GM21447 (cell line): Measurements from ENCODE around the gene LIN7A.

Source experiments
- ATAC-seq: cut with Tn5 transposase; IDR thresholded peaks from one replicate; pipeline ENCODE4 v1.9.1; 2021; ENCODE audit not compliant: unreplicated experiment

Gene LIN7A

GRCh38 chr12:80766210-80766609, 171.5 kb downstream of the LIN7A start:
- no peak for ATAC-seq

GRCh38 chr12:80763874-80764273, 173.9 kb downstream of the LIN7A start:
- ATAC-seq: no peak

- no peak for ATAC-seq
Observed at GRCh38 chr12:80761838-80762237, 175.9 kb downstream of the LIN7A start.

- no peak for ATAC-seq
Observed at GRCh38 chr12:80756875-80757274, 180.9 kb downstream of the LIN7A start.

- ATAC-seq: no peak
Observed at GRCh38 chr12:80754274-80754673, 183.5 kb downstream of the LIN7A start.

GRCh38 chr12:80752464-80752863, 185.3 kb downstream of the LIN7A start:
- ATAC-seq: no peak

- no peak for ATAC-seq
Observed at GRCh38 chr12:80749456-80749855, 188.3 kb downstream of the LIN7A start.

GRCh38 chr12:80747800-80748199, 189.9 kb downstream of the LIN7A start:
- no peak for ATAC-seq

- ATAC-seq: no peak
Observed at GRCh38 chr12:80745851-80746505, 191.8 kb downstream of the LIN7A start.
